ENCODE data around the gene SYNE4. TPM values are rescaled to one million over a fixed set of nuclear protein-coding genes. Genes with fewer than 3 reads are reported as not detected.

The SYNE4 gene

GRCh38 chr19:35955881-35956634 is 52.6 kb downstream of the SYNE4 start:
- H3K18ac ChIP-seq (ENCODE audit: low read length): no peak overlapping the region
- no peak overlapping the region for H2BK5ac ChIP-seq (ENCODE audit: low read length)
- H2BK12ac ChIP-seq (ENCODE audit: low read length): no peak overlapping the region
- no peak overlapping the region for H3K4ac ChIP-seq (ENCODE audit: low read length)
- H2AK5ac ChIP-seq (ENCODE audit: low read depth, low read length): no peak overlapping the region
- H3K79me1 ChIP-seq (ENCODE audit: low read depth, low read length): no peaks in the 10 kb centered on the region
- H3K9ac ChIP-seq (ENCODE audit: low read depth, low read length, poor library complexity): no peak overlapping the region
- no peak overlapping the region for H2BK15ac ChIP-seq (ENCODE audit: low read length)
- no peak overlapping the region for H4K91ac ChIP-seq (ENCODE audit: low read depth, low read length, poor library complexity)
- no peak overlapping the region for H3K4me2 ChIP-seq (ENCODE audit: insufficient read depth, low read length, poor library complexity, severe bottlenecking)
- H4K8ac ChIP-seq (ENCODE audit: low read depth, low read length): no peak overlapping the region
- H3K9me3 ChIP-seq (replicated peaks in 1 of 2; ENCODE audit: control insufficient read depth in 2 of 2, insufficient read depth in 1 of 2, low read depth in 1 of 2, low read length in 2 of 2): peaks cover 0 to 3% of the 10 kb centered on the region in 2 donors
- H2BK120ac ChIP-seq (ENCODE audit: low read depth, low read length): no peak overlapping the region
- no peak for DNase-seq (ENCODE audit: low spot score)
- no peak overlapping the region for H3K4me3 ChIP-seq (ENCODE audit: low read length in 2 of 2)
- H2AFZ ChIP-seq (ENCODE audit: low read length): no peak overlapping the region
- no peak overlapping the region for H3K23ac ChIP-seq (ENCODE audit: low read depth, low read length, poor library complexity)
- H3K4me1 ChIP-seq (ENCODE audit: control insufficient read depth in 2 of 2, insufficient read depth in 1 of 2, low read depth in 1 of 2, low read length in 2 of 2): no peaks in the 10 kb centered on the region
- WGBS, 2 donors (ENCODE audit: extremely low coverage in 2 of 2, insufficient read length in 2 of 2, insufficient replicate concordance in 1 of 2): no CpG with 5 or more reads among the region's 6 CpGs
- no peak overlapping the region for H3K14ac ChIP-seq (ENCODE audit: low read length)
- peaks cover 9 to 43% (median 31%) of the 10 kb centered on the region in 3 experiments for H3K27me3 ChIP-seq (ENCODE audit: control insufficient read depth in 3 of 3, insufficient read depth in 3 of 3, low read depth in 1 of 3, low read length in 3 of 3)
- no peaks in the 10 kb centered on the region for H3K36me3 ChIP-seq (replicated peaks in 1 of 2; ENCODE audit: control insufficient read depth in 2 of 2, insufficient read depth in 2 of 2, low read length in 2 of 2)
- H3K27ac ChIP-seq (replicated peaks; ENCODE audit: low read length): no peak overlapping the region

Small RNAs within 50 kb of the gene (small RNA-seq; reads per million reads assigned to genes)
- gene AF038458.1 (ENCODE audit: insufficient read depth): not detected
